Skin epidermis (tissue), 12 donors: ENCODE results near the gene CGAS.
"Not testable (repeated sequence)": the region's sequence is repeated elsewhere in the genome, so short reads cannot be mapped to it uniquely, and the experiment has no call there.

Experiments used
- H3K27ac ChIP-seq, 21 experiments: fragments of 200-600 bp; sonication (generic) in 11 of 21; one replicate each; pipeline ENCODE4 v1.5.0; 2020; ENCODE audit warnings: mild to moderate bottlenecking in 3 of 21, inconsistent platforms in 2 of 21, moderate library complexity in 2 of 21
- H3K4me3 ChIP-seq, 7 experiments: fragments of 200-600 bp; sonication (generic) in 2 of 7; one replicate each; pipeline ENCODE4 v1.5.0; 2020; ENCODE audit warnings: inconsistent platforms in 2 of 7, mild to moderate bottlenecking in 2 of 7, moderate library complexity in 1 of 7

The CGAS gene

DNA sequence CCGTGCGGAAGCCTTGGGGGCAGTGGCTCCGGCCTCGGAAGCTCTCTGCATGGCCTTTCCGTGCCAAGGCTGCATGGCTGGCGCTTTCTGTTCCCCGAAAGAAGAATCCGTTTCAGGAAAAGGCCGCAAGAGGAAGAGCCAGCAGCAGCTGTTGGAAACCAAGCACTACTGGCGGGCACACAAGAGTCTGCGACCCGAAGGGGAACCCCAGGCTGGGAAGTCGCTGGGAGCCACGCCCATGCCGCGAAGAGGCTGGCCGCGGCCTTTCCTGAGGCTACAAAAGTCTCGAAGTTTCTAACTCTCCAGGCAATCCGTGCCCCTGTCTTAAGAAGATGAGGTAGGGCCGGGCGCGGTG lies at the start of gene CGAS:
Gene CGAS (minus strand): TSS at position 191 of the 355 bp plus-strand sequence. CDS start 116 bp downstream, at position 75.
- peak within 1 kb of the TSS; percentile 56 to 85 (median 70) for H3K4me3 ChIP-seq
- peak within 1 kb of the TSS; percentile 70 to 97 (median 87) for H3K27ac ChIP-seq

DNA sequence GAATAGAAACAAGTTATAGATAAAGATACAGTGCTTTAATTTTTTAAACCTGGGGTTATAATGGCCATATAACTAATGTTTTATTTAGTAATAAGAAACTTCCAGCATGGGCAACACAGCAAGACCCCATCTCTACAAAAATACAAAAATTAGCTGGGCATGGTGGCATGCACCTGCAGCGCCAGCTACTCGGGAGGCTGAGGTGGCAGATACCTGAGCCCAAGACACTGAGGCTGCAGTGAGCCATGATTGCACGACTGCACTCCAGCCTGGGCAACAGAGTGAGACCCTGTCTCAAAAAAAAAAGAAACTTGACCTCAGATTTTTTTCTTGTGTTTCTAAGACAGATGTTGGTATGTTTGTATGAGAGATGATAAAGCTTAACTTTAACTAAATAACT lies 45.8 kb upstream of the CGAS start:
- Histone ChIP-seq H3K4me3 (no peak overlapping the region), H3K27ac (no peak overlapping the region)

DNA sequence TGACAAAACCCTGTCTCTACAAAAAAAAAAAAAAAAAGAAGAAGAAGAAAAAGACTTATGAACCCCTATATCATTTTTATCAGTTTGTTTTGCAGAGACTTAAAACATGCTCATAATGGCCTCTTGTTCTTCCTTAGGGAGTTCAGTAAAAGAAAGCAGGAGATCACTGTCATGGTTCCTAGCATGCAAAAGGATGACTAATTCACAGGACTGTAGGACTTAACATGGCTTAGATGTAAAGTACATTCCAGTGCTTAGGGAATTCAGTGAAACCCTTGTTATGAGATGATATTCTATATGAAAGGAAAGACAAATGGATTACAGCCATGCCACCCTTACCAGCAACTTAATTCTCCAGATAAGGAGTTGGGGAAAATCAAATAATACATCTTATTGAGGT lies 39.3 kb upstream of the CGAS start:
- Histone ChIP-seq H3K27ac (no peak overlapping the region), H3K4me3 (no peak overlapping the region)

GRCh38 chr6:73487473-73487872 lies 35.4 kb upstream of the CGAS start:
- H3K4me3 ChIP-seq = no peak overlapping the region
- no peak overlapping the region for H3K27ac ChIP-seq

GRCh38 chr6:73484438-73484837 lies 32.3 kb upstream of the CGAS start:
- no peak overlapping the region for H3K4me3 ChIP-seq
- no peak overlapping the region for H3K27ac ChIP-seq

GRCh38 chr6:73481969-73482368 lies 29.9 kb upstream of the CGAS start:
- no peak overlapping the region for H3K27ac ChIP-seq
- H3K4me3 ChIP-seq = no peak overlapping the region

DNA sequence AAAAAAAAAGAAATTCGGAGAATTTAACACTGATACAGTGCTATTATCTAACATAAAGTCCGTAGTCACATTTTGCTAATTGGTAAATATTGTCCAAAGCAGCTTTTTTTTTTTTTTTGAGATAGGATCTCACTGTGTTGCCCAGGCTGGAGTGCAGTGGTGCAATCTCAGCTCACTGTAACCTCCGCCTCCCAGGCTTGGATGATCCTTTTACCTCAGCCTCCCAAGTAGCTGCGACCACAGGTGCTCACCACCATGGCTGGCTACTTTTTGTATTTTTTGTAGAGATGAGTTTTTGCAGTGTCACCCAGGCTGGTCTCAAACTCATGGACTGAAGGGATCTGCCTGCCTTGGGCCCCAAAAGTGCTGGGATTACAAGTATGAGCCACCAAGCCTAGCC lies 25.3 kb upstream of the CGAS start:
- Histone ChIP-seq H3K27ac (no peak overlapping the region), H3K4me3 (no peak overlapping the region)

DNA sequence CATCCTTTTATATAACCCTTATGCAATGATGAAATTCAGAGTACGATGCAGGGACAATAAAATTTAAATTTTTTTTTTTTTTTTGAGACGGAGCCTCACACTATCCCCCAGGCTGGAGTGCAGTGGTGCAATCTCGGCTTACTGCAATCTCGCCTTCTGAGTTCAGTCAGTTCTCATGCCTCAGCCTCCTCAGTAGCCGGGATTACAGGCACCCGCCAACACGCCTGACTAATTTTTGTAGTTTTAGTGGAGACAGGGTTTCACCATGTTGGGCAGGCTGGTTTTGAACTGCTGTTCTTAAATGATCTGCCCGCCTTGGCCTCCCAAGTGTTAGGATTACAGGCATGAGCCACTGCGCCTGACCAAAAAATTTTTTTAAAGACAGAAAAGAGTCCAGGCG lies 24.6 kb upstream of the CGAS start:
- no peak overlapping the region for H3K27ac ChIP-seq
- H3K4me3 ChIP-seq = no peak overlapping the region

GRCh38 chr6:73471686-73472290 lies 19.7 kb upstream of the CGAS start:
- no peak overlapping the region for H3K4me3 ChIP-seq
- H3K27ac ChIP-seq = peak overlapping the region in 6 of 21 experiments; percentile 1 to 81 (median 56)

- H3K4me3 ChIP-seq = peak within 1 kb of the TSS; percentile 72 to 93 (median 83)
- H3K27ac ChIP-seq = peak within 1 kb of the TSS; percentile 78 to 98 (median 94)
These were observed 9.6 kb upstream of the CGAS start, which contains the start of gene MTO1 for GRCh38 chr6:73461537-73462350. Gene MTO1 (plus strand): TSS chr6:73461737. CDS start chr6:73461855, 118 bp downstream.

DNA sequence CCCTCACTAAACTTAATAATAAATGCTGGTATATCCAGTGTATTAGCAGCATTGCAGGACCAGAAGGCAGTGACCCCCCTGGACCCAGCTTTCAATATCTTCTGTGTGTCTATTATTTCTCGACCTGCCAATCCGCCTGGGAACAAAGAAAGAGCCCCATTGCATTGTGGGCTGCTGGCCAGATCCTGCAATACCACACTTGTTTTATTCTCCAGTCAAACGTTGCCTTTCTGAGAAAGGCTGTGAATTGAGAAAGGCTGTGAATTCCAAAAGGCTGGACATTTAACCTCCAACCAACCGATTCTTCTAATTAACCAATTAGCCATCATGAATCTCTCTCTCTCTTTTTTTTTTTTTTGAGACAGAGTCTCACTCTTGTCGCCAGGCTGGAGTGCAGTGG lies 8.0 kb upstream of the CGAS start:
- H3K4me3 ChIP-seq = no peak overlapping the region
- H3K27ac ChIP-seq = peak overlapping the region in 1 of 21 experiments; percentile 98

DNA sequence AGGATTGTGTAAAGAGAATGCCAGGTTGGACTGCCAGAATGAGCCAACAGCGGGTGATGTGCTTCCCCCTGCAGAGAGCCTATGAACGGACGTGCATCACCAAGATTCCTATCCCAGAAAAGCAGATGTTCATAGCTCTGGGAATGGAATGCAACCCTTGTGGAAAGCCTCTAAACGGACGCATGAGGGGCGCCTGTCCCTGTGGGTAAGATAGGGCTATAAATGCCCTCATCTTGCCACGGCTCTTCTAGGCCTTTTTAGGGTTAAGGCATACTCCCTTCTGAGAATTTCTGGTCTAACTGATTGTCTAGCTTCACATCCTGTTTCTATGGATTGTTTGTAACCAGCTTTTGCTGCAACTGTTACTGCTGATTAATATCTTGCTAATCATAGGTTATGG lies 7.4 kb upstream of the CGAS start:
- H3K4me3 ChIP-seq = not testable (repeated sequence)
- peak overlapping the region in 1 of 21 experiments; percentile 37 for H3K27ac ChIP-seq

DNA sequence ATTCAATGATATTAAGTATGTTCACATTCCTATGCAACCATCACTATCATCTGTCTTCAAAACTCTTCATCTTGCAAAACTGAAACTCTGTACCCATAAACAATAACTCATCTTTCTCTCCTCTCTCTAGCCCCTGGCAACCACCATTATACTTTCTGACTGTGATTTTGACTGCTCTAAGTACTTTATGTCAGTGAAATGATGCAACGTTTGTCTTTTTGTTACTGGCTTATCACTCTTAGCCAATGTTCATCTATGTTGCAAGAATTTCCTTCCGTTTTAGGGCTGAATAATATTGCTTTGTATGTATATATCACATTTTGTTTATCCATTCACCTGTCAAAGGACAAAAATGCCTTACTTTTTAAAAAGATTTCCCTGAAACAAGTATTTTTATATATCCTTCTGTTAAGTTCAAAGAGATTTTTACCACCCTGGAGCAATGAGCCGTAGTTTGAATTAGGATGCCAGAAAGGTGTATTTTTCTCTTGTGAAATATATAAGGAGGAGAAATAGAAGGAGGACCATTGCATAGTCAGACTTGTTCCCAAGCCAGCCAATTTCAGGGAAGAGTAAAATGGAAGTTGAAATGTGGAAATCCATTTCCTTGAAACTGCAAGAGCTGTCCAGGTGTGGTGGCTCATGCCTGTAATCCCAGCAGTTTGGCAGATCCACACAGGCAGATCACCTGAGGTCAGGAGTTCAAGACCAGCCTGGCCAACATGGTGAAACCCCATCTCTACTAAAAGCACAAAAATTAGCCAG lies 4.0 kb upstream of the CGAS start:
- peak overlapping the region in 4 of 21 experiments; percentile 30 to 57 (median 44) for H3K27ac ChIP-seq
- no peak overlapping the region for H3K4me3 ChIP-seq

- H3K4me3 ChIP-seq = peak overlapping the region; percentile 56 to 85 (median 70)
- H3K27ac ChIP-seq = peak overlapping the region; percentile 70 to 97 (median 87)
These were observed 632 bp downstream of the CGAS start for GRCh38 chr6:73451223-73452106.

GRCh38 chr6:73443555-73443954 lies 8.5 kb downstream of the CGAS start:
- Histone ChIP-seq H3K27ac (no peak overlapping the region), H3K4me3 (no peak overlapping the region)

GRCh38 chr6:73435236-73435635 lies 16.9 kb downstream of the CGAS start:
- Histone ChIP-seq H3K27ac (no peak overlapping the region), H3K4me3 (no peak overlapping the region)

DNA sequence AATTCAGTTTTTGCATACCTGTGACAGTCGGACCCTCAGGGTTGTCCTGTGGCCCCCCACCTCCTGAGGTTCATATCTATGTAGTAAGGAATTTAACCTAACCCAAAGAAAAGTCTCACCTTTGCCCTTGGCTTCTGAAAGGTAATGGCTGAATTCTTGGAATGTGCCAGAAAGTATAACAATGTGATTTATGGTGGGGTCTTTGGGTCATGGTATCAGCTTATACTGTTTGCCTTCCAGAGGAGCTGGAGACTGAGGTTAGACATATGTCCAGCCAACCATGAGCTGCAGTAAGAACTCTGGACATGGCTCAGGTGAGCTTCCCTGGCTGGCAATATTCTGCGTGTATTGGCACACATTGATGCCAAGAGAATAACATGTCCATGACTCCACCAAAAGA lies 30.6 kb downstream of the CGAS start:
- H3K4me3 ChIP-seq = no peak overlapping the region
- peak overlapping the region in 7 of 21 experiments; percentile 20 to 83 (median 59) for H3K27ac ChIP-seq

- no peak overlapping the region for H3K4me3 ChIP-seq
- no peak overlapping the region for H3K27ac ChIP-seq
These were observed 33.9 kb downstream of the CGAS start for GRCh38 chr6:73418081-73418741.

- no peak overlapping the region for H3K27ac ChIP-seq
- H3K4me3 ChIP-seq = no peak overlapping the region
These were observed 39.0 kb downstream of the CGAS start for GRCh38 chr6:73413102-73413501.
